ENCODE measurements around the gene GOPC. TPM values are rescaled to one million over a fixed set of nuclear protein-coding genes. Genes with fewer than 3 reads are reported as not detected.

GOPC gene
- total and polyA plus RNA-seq, 2 of the 8 experiments (the other 6 are each of a cell fraction or from before 2014, with no cell fraction given) = 5.3 to 19.4 TPM

DNA sequence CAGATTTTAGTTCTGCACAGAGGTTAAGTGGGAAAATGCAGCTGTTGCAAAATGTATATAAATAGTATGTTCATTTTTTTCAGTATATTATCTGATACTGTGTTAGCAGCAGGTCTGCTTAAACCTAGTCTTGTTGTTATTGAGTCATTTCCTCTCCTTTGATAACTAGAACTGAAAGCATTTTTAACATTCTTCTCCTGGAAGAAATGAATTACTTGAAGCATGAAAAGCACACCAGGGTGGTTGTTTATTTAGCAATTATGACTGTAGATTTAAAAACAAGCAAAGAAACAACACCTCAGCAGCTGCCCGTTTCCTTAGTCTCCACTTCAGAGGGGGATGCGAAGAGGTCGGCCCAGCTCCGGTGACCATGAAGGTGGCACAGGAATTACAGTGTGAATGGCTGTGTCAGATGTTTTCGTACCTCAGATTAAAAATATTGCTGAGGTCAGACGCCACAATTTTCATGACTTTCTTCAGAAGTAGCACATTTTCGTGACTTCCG, 53.5 kb downstream of the GOPC start:
- 54% methylated on average over 8 of the region's 8 CpGs; no CpG with 5 or more reads in 1 of the 2 experiments for WGBS, 2 experiments (ENCODE audit: extremely low coverage in 1 of 2, insufficient coverage in 1 of 2, insufficient read length in 1 of 2, insufficient replicate concordance in 2 of 2, low coverage in 1 of 2, low lambda C conversion rate in 2 of 2, missing lambda C conversion rate in 1 of 2)
- H4K8ac ChIP-seq (ENCODE audit: extremely low read depth, insufficient read depth, low read length) = no peak overlapping the region
- H2BK120ac ChIP-seq (replicated peaks; ENCODE audit: low read depth, low read length) = no peak overlapping the region
- DNase-seq (ENCODE audit: low read depth in 1 of 2, low spot score in 2 of 2) (no peak), FAIRE-seq (no peak)
- no peak overlapping the region for H3K56ac ChIP-seq (replicated peaks; ENCODE audit: insufficient read length, low read depth, low read length)
- no peaks in the 10 kb centered on the region for H3K79me1 ChIP-seq (ENCODE audit: low read depth, low read length)
- H2AFZ ChIP-seq (ENCODE audit: low read length) = no peak overlapping the region
- ChIA-PET CTCF (ENCODE audit: partially characterized antibody) (interaction anchor here (0.6 to 6.4 kb wide), 7 partner anchors 16 to 149 kb away, joined by 3 to 58 read pairs (median 4); partner anchors contain the start of gene DCBLD1), POLR2A (ENCODE audit: partially characterized antibody) (interaction anchor here (1.1 kb wide), 1 partner anchor 67 kb away, joined by 3 read pairs; no protein-coding TSS in a partner anchor)
- H3K79me2 ChIP-seq (ENCODE audit: control insufficient read depth in 1 of 2, insufficient read depth in 2 of 2, low read length in 2 of 2) = no peaks in the 10 kb centered on the region
- no peak overlapping the region for H2BK20ac ChIP-seq (ENCODE audit: low read length)
- no peak overlapping the region for H4K5ac ChIP-seq (ENCODE audit: insufficient read length, low read depth, low read length)
- H3K36me3 ChIP-seq (ENCODE audit: control insufficient read depth in 2 of 4, insufficient read depth in 4 of 4, low read length in 3 of 4) = peaks cover 0 to 3% (median 0%) of the 10 kb centered on the region in 4 experiments; a peak in 1 of 8 replicates
- H2AK5ac ChIP-seq (ENCODE audit: low read depth, low read length) = no peak overlapping the region
- H3K27me3 ChIP-seq (replicated peaks in 1 of 4; ENCODE audit: control insufficient read depth in 3 of 4, extremely low read depth in 1 of 4, insufficient read depth in 3 of 4, low read length in 3 of 4) = no peaks in the 10 kb centered on the region; a peak in 1 of 7 replicates
- no peak overlapping the region for H2BK5ac ChIP-seq (ENCODE audit: low read depth, low read length)
- H3K4ac ChIP-seq (replicated peaks; ENCODE audit: insufficient read length, low read depth, low read length) = no peak overlapping the region
- H3K9me3 ChIP-seq (ENCODE audit: insufficient read depth in 2 of 2, low read depth in 1 of 2, low read length in 1 of 2) = no peaks in the 10 kb centered on the region
- H2BK12ac ChIP-seq (ENCODE audit: low read depth, low read length) = no peak overlapping the region
- H3K4me3 ChIP-seq (ENCODE audit: extremely low read depth in 1 of 4, insufficient read depth in 2 of 4, low read depth in 3 of 4, low read length in 4 of 4) = peak overlapping the region in 1 of 4 experiments; percentile 55; a peak in 2 of 8 replicates
- H3K4me1 ChIP-seq (replicated peaks in 1 of 4; ENCODE audit: control insufficient read depth in 3 of 4, insufficient read depth in 4 of 4, low read length in 3 of 4) = peaks cover 0 to 6% (median 3%) of the 10 kb centered on the region in 4 experiments; a peak in 5 of 7 replicates
- H3K4me2 ChIP-seq (ENCODE audit: insufficient read depth in 1 of 2, low read depth in 2 of 2, low read length in 2 of 2) = peak overlapping the region; percentile 59 to 76; a peak in 2 of 4 replicates
- H3K18ac ChIP-seq (ENCODE audit: extremely low read depth, low read length) = no peak overlapping the region
- no peak overlapping the region for H3K27ac ChIP-seq (ENCODE audit: low read depth, low read length)
- H4K20me1 ChIP-seq (replicated peaks in 1 of 2; ENCODE audit: control insufficient read depth in 1 of 2, insufficient read depth in 2 of 2, low read length in 2 of 2) = peaks cover 0 to 2% of the 10 kb centered on the region in 2 experiments
- no peak overlapping the region for H2BK15ac ChIP-seq (ENCODE audit: low read length)
- no peak overlapping the region for H3K9ac ChIP-seq (replicated peaks in 1 of 4; ENCODE audit: extremely low read depth in 1 of 4, low read depth in 3 of 4, low read length in 3 of 4)
- no peak overlapping the region for H3K14ac ChIP-seq (ENCODE audit: insufficient read length)
- no peak overlapping the region for H3K23ac ChIP-seq (ENCODE audit: insufficient read length)
- no peaks in the 10 kb centered on the region for H3K23me2 ChIP-seq (ENCODE audit: low read depth, low read length)
- no peak overlapping the region for H4K91ac ChIP-seq (replicated peaks; ENCODE audit: insufficient read length, low read length)
- TF ChIP-seq TEAD4 (IDR thresholded peaks at IDR 0.05; ENCODE audit: low read depth, low read length) (no peak), KDM1A (IDR thresholded peaks at IDR 0.05; ENCODE audit: borderline replicate concordance, low read length) (no peak), EP300 (IDR thresholded peaks at IDR 0.05; ENCODE audit: borderline replicate concordance in 1 of 2, low read depth in 2 of 2, low read length in 2 of 2) (no peak), SRF (IDR thresholded peaks at IDR 0.05; ENCODE audit: low read depth, low read length) (no peak), EZH2 (IDR thresholded peaks at IDR 0.05; ENCODE audit: low read depth, low read length, severe bottlenecking) (no peak), SAP30 (IDR thresholded peaks at IDR 0.05; ENCODE audit: insufficient read depth, insufficient replicate concordance, low read length) (no peak), CHD2 (IDR thresholded peaks at IDR 0.05; ENCODE audit: low read length) (no peak), CBX5 (IDR thresholded peaks at IDR 0.05; ENCODE audit: low read depth, low read length) (no peak), SIX5 (IDR thresholded peaks at IDR 0.05; ENCODE audit: low read depth, low read length) (no peak), CHD1 (IDR thresholded peaks at IDR 0.05; ENCODE audit: low read depth, low read length) (no peak), JUND (IDR thresholded peaks at IDR 0.05; ENCODE audit: low read length) (no peak), NRF1 (IDR thresholded peaks at IDR 0.05; ENCODE audit: low read depth, low read length) (no peak), MAFK (IDR thresholded peaks at IDR 0.05; ENCODE audit: low read depth, low read length) (no peak), GTF2F1 (IDR thresholded peaks at IDR 0.05; ENCODE audit: borderline replicate concordance, low read depth, low read length) (no peak)
